HEK293 (cell line): ENCODE data around the gene MAN1C1.

ENCODE experiments used
- CTCF ChIA-PET: fragments of 350-600 bp; formaldehyde crosslinking; extraction: SDS; loops from one replicate; lab custom pipeline; 2021; ENCODE audit warnings: antibody characterized with exemption; lab: Yijun Ruan, JAX
- POLR2A ChIA-PET: fragments of 300-600 bp; formaldehyde crosslinking; extraction: SDS; loops from one replicate; lab custom pipeline; 2020; ENCODE audit warnings: antibody characterized with exemption, inconsistent platforms; lab: Yijun Ruan, JAX
- H3K27ac ChIP-seq: fragments of 200-500 bp; sonication (Bioruptor generic); 2 replicates; pipeline ENCODE4 v1.5.1; 2014; ENCODE audit warnings: low read depth, low read length, control low read depth, inconsistent platforms; ENCODE audit errors: extremely low read depth
- H3K36me3 ChIP-seq, 2 experiments: fragments of 200-500 bp in 1 of 2; sonication (Bioruptor generic) in 1 of 2; 1 replicate in 1 of 2; 2 replicates in 1 of 2; pipeline ENCODE4 v1.5.1; 2014 to 2017; ENCODE audit warnings: inconsistent platforms in 2 of 2, low read length in 2 of 2; ENCODE audit not compliant: control insufficient read depth in 2 of 2, insufficient read depth in 1 of 2
- H3K4me1 ChIP-seq: fragments of 200-500 bp; sonication (Bioruptor generic); 2 replicates; pipeline ENCODE4 v1.5.1; 2014; ENCODE audit warnings: mild to moderate bottlenecking, low read length, inconsistent platforms; ENCODE audit not compliant: control insufficient read depth, insufficient read depth
- H3K4me3 ChIP-seq: 2 replicates; pipeline ENCODE4 v1.5.1; 2011; ENCODE audit warnings: low read depth, mild to moderate bottlenecking, control low read depth, low read length, moderate library complexity
- H3K9me3 ChIP-seq: fragments of 200-500 bp; sonication (Bioruptor generic); 2 replicates; pipeline ENCODE4 v1.5.1; 2014; ENCODE audit warnings: low read depth, low read length, inconsistent platforms; ENCODE audit not compliant: control insufficient read depth, insufficient read depth
- BCL6B ChIP-seq: fragments of 450-650 bp; formaldehyde crosslinking; IDR thresholded peaks from 2 replicates; pipeline ENCODE4 v1.5.1; 2017; ENCODE audit warnings: missing biosample characterization, missing genetic modification characterization
- INSM2 ChIP-seq: fragments of 450-650 bp; formaldehyde crosslinking; IDR thresholded peaks from 2 replicates; pipeline ENCODE4 v1.5.1; 2016; ENCODE audit warnings: missing biosample characterization, missing genetic modification characterization
- KLF10 ChIP-seq: fragments of 450-650 bp; IDR thresholded peaks from 2 replicates; pipeline ENCODE4 v1.5.1; 2018; ENCODE audit warnings: missing biosample characterization, mild to moderate bottlenecking, missing genetic modification characterization
- KLF9 ChIP-seq: fragments of 450-650 bp; formaldehyde crosslinking; IDR thresholded peaks from 2 replicates; pipeline ENCODE4 v1.5.1; 2016; ENCODE audit warnings: missing biosample characterization, missing genetic modification characterization, low read depth
- SCRT2 ChIP-seq: fragments of 450-650 bp; formaldehyde crosslinking; IDR thresholded peaks from 2 replicates; pipeline ENCODE4 v1.5.1; 2016; ENCODE audit warnings: missing biosample characterization, missing genetic modification characterization
- SP3 ChIP-seq: fragments of 450-650 bp; formaldehyde crosslinking; IDR thresholded peaks from 2 replicates; pipeline ENCODE4 v1.5.1; 2016; ENCODE audit warnings: missing biosample characterization, missing genetic modification characterization
- ZBTB1 ChIP-seq: fragments of 450-650 bp; formaldehyde crosslinking; IDR thresholded peaks from 2 replicates; pipeline ENCODE4 v1.5.1; 2016; ENCODE audit warnings: missing biosample characterization, missing genetic modification characterization
- ZBTB11 ChIP-seq: fragments of 450-650 bp; formaldehyde crosslinking; conservative IDR thresholded peaks from 2 replicates; pipeline ENCODE4 v1.5.1; 2016; ENCODE audit warnings: low read depth, missing biosample characterization, missing genetic modification characterization
- ZBTB20 ChIP-seq: fragments of 450-650 bp; formaldehyde crosslinking; IDR thresholded peaks from 2 replicates; pipeline ENCODE4 v1.5.1; 2016; ENCODE audit warnings: missing biosample characterization, missing genetic modification characterization
- ZBTB6 ChIP-seq: fragments of 450-650 bp; formaldehyde crosslinking; IDR thresholded peaks from 2 replicates; pipeline ENCODE4 v1.5.1; 2017; ENCODE audit warnings: missing biosample characterization, missing genetic modification characterization
- ZFHX2 ChIP-seq: fragments of 450-650 bp; formaldehyde crosslinking; conservative IDR thresholded peaks from 2 replicates; pipeline ENCODE4 v1.5.1; 2016; ENCODE audit warnings: missing biosample characterization, missing genetic modification characterization
- ZNF114 ChIP-seq: fragments of 450-650 bp; formaldehyde crosslinking; IDR thresholded peaks from 2 replicates; pipeline ENCODE4 v1.5.0; 2017; ENCODE audit warnings: missing biosample characterization, missing genetic modification characterization
- ZNF140 ChIP-seq: fragments of 450-650 bp; formaldehyde crosslinking; IDR thresholded peaks from 2 replicates; pipeline ENCODE4 v1.5.1; 2016; ENCODE audit warnings: missing biosample characterization, missing genetic modification characterization
- ZNF266 ChIP-seq: fragments of 450-650 bp; formaldehyde crosslinking; IDR thresholded peaks from 2 replicates; pipeline ENCODE4 v1.5.1; 2016; ENCODE audit warnings: missing biosample characterization, missing genetic modification characterization, low read depth
- ZNF37A ChIP-seq: fragments of 450-650 bp; IDR thresholded peaks from 2 replicates; pipeline ENCODE4 v1.5.1; 2018; ENCODE audit warnings: missing biosample characterization, missing genetic modification characterization
- ZNF391 ChIP-seq: fragments of 450-650 bp; formaldehyde crosslinking; IDR thresholded peaks from 2 replicates; pipeline ENCODE4 v1.5.1; 2016; ENCODE audit warnings: low read depth, missing biosample characterization, missing genetic modification characterization, borderline replicate concordance
- ZNF529 ChIP-seq: fragments of 450-650 bp; formaldehyde crosslinking; IDR thresholded peaks from 2 replicates; pipeline ENCODE4 v1.5.1; 2017; ENCODE audit warnings: missing genetic modification characterization, missing biosample characterization; ENCODE audit not compliant: insufficient replicate concordance
- ZNF548 ChIP-seq: fragments of 450-650 bp; formaldehyde crosslinking; IDR thresholded peaks from 2 replicates; pipeline ENCODE4 v1.5.1; 2016; ENCODE audit warnings: missing biosample characterization, missing genetic modification characterization
- ZNF660 ChIP-seq: fragments of 450-650 bp; IDR thresholded peaks from 2 replicates; pipeline ENCODE4 v1.5.1; 2018; ENCODE audit warnings: missing biosample characterization, mild to moderate bottlenecking, missing genetic modification characterization

The MAN1C1 gene

GRCh38 chr1:25800703-25801377, 184.2 kb downstream of the MAN1C1 start (continued):
- TF ChIP-seq INSM2 (tag by site-specific recombination) (no peak), ZBTB11 (no peak), ZNF529 (no peak), SP3 (tag by site-specific recombination) (peak; percentile 47; the same call in 1 of the 2 replicates), ZNF37A (tag by site-specific recombination) (no peak), ZFHX2 (tag by site-specific recombination) (no peak), ZNF548 (tag by site-specific recombination) (no peak), ZNF140 (tag by site-specific recombination) (no peak), ZNF266 (tag by site-specific recombination) (no peak), KLF10 (no peak), KLF9 (tag by site-specific recombination) (no peak), ZBTB6 (tag by site-specific recombination) (no peak), ZBTB1 (no peak), ZNF114 (tag by site-specific recombination) (no peak), ZNF660 (no peak), SCRT2 (tag by site-specific recombination) (peak; percentile 41; the same call in 1 of the 2 replicates), BCL6B (tag by site-specific recombination) (no peak)

- H3K36me3 ChIP-seq, result peaks cover 3 to 47% of the 10 kb centered on the region in 2 experiments; a peak in 2 of 3 replicates
- no peak overlapping the region for H3K4me3 ChIP-seq
- TF ChIP-seq ZNF391 (tag by site-specific recombination), result no peak
- TF ChIP-seq ZBTB20, result 0 out of 2 replicates have a peak, but pooled peaks have one; percentile 36
- TF ChIP-seq, all 188 proteins: peak for 1
- ChIA-PET CTCF (interaction anchor here (1.0 to 3.9 kb wide), 2 partner anchors 7 to 194 kb away, joined by 4 to 25 read pairs; no protein-coding TSS in a partner anchor), POLR2A (interaction anchor here (0.6 to 1.1 kb wide), 3 partner anchors 16 to 571 kb away, joined by 3 to 6 read pairs (median 3); partner anchors contain the start of gene SYF2)
- Histone ChIP-seq H3K27ac (no peak overlapping the region), H3K9me3 (no peaks in the 10 kb centered on the region), H3K4me1 (peaks cover 2% of the 10 kb centered on the region; the same call in 1 of the 2 replicates)
Observed at GRCh38 chr1:25802915-25803314, 186.3 kb downstream of the MAN1C1 start.
